ENCODE results near the gene CTSC.

DNA sequence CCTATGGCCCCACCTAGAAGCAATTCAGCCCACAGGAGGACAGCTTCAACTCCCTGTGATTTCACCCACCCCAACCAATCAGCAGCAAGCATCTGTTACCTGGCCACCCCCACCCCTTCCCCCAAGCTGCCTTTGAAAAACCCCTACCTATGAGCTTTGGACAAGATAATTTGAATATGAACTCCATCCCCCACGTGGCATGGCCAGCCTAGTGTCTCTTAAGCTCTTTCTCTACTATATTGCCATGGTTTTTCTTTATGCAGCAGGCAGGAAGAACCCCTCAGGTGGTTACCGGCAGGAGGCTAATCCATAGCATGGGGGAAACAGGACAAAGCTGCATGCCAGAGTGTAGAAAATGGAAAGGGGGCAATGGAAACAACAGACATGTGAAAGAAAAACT, 29.0 kb downstream of the CTSC start:
- TF ChIP-seq EZH2phosphoT487 (IDR thresholded peaks at IDR 0.05; ENCODE audit: insufficient read depth, low read depth) (no peak), EZH2 (IDR thresholded peaks at IDR 0.05; ENCODE audit: insufficient read depth, poor library complexity, severe bottlenecking) (no peak)
